NCI-H1436 (cell line): ENCODE data around the gene TIMM8B.
A peak's percentile ranks its signal among the peaks of the same experiment; 100 is the strongest.
"Not testable (repeated sequence)": the region's sequence is repeated elsewhere in the genome, so short reads cannot be mapped to it uniquely, and the experiment has no call there.

Experiments used
- DNase-seq: peaks from one replicate; lab custom pipeline; 2025; lab: John Stamatoyannopoulos, UW

Gene TIMM8B, protein sequence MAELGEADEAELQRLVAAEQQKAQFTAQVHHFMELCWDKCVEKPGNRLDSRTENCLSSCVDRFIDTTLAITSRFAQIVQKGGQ

DNA sequence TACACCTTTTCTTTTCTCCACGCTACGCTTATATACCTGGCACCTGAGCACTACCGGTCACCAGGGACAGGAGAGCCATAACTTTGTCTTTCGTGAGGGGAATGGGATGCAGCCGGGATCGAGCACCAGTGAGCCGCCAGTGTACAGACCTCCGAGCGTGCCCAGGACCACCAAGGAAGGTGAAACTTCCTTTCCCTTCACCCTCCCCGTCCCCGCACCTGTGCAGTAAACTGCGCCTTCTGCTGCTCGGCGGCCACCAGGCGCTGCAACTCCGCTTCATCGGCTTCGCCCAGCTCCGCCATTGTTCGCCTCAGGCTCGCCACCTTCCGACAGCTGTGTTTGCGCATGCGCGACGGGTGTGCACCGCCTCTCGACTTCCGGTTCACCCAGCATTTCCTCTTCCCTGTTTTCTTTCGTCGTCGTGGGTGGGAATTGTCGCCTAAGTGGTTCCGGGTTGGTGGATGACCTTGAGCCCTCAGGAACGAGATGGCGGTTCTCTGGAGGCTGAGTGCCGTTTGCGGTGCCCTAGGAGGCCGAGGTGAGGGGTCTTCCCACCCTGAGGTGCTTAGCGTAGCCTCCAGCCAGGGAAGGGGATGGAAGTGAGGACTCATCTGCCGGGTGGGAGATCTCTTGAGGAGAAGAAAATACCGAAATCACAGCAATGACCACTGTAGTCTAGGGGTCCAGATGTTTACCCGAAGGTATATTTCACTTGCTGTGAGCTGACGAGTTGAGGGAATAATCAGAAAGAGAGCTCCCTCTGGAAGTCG, at the start of gene TIMM8B, which contains the start of gene SDHD:
Gene TIMM8B (minus strand): TSS at position 335 of the 770 bp plus-strand sequence. CDS start 33 bp downstream, at position 302.
Gene SDHD (plus strand): TSS at position 452 of the 770 bp plus-strand sequence. CDS start 35 bp downstream, at position 487.
- peak; percentile 96 for DNase-seq

DNA sequence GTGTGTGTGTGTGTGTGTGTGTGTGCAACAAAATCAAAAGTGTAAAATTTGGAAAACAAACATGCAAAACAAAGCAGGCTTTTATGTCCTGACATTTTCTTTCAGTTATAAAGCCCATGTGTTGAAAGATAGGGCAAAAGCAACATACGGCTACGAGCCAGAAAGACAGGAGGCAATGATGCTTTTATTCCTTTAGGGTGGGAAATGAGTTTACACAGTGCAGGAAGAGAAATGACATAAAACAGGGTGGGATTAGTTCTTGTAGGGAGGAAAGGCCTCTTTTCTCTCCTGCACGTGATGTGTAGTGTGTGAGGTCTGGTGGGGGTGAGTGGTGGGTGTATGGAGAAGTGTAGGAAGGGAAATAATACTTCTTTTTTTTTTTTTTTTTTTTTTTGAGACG, 47.9 kb upstream of the TIMM8B start:
- no peak for DNase-seq

DNA sequence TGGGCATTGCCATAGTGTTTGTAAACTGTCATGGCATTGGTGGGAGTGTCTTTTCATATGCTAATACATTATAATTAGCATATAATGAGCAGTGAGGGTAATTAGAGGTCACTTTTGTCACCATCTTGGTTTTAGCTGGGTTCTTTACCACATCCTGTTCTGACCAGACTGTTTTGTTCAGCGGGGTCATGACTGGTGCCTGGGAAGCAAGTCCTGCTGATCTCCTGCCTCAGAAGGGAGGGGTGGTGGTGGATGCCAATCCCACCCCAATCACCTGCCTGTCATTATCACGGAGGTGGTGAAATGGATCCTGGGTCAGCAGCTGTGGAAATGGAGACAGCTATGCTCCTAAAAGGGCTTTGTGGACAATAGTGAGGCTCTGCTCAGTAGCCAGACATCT, 46.2 kb upstream of the TIMM8B start:
- no peak for DNase-seq

DNA sequence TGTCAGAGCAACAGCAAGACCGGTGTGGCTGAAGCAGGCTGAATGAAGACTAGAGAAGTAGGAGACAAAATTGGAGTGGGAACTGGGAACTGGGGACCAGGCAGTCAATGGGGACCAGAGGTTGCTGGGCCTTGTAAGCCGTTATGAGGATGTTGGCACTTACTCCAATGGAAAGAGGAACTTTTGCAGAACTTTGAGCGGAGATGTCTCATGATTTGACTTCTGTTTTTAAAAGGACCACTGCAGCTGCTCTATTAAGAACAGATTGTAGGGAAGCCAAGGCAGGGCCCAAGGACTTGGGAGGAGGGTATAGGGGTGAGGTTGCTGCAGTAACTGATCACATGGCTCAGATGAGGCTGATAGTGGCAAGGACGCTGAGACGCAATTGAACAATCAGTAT, 43.1 kb upstream of the TIMM8B start:
- DNase-seq: no peak

DNA sequence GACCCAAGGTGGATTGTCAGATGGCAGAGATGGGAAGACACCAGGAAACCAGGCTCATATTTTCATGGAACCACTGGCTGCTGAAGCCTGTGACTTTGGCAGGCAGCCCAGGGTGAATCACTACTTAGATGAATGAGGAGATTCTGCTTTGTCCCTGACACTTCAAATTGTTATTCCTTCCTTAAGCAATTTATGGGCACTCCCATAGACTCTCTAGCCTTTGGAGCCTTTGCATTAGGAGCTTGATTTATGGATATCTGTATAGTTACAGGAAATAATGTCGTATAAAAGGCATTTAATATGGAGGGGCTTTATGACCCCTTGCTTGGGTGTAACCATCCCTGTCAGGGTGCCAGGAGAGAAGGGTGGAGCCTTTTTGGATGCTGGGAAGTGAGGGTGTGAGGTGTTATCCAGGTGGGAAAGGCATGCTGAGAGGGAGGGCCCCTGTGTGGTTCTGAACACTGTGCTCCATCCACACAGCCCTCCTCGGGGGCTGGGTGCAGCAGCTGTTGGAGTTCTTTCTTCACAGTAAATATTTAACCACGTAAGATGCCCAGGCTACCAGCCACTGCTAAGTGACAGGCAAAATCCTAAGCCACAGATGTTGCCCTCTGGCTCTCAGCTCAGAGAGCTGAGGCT, 42.0 kb upstream of the TIMM8B start:
- DNase-seq: no peak

DNA sequence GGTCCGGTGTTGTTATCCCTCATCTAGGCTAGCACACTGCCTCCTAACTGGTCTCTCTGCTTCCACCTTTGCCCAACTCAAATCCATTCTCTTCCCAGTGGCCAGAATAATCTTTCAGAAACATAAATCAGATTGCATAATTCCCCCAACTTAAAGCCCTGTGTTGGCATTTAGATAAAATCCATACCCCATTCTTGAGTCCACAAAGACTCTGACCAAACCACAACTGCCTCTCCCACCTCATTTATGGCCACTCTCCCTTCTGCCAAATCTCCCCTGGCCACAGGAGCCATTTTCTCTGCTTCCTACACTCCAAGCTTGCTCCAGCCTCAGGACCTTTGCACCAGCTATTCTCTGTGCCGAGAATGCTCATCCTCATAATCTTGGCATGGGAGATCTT, 40.5 kb upstream of the TIMM8B start:
- DNase-seq: no peak

DNA sequence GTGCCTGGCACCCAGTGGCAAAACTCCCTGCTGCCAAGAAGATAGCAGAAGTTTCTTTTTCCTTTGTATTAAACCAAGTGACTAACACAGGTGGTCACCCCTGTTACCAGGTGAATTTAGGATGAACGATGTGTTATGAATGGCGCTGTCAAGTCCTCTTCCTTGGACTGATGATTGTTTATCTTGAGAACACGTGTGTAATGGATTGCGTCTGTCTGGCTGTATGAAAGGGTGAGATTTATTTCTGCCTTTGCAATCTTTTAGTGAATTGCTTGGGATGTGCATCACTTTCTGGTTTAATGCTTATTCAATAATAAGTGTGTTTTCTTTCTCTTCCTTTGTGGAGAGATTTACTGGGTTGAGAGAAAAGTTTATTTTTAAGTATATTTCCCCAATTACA, 36.6 kb upstream of the TIMM8B start:
- DNase-seq: no peak

DNA sequence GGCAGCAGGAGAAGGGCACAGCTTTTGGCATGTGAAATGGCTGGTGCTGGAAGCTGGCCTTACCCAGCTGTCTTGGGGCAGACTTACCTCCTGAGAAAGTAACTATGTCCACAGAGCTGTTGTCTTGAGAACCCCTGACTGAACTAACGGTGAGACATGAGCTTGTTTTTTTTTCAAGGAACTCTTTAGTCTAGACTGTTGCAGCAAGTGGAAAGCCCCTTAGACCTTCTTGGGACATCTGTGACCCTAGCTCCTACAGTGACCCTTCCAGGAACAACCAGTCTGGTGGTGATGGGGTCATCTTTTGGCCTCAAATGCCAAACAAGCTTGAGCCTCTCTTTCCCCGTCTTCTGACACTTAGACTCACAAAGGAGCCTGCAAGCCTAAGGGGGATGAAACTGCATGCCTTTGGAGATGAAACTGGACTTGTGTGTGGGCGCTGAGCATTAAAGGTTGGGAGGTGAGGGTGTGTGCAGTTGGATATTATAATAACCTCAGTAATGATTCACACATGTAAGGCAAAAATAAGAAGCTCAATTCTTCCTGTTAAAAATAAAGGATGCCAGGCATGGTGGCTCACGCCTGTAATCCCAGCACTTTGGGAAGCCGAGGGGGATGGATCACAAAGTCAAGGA, 35.5 kb upstream of the TIMM8B start:
- no peak for DNase-seq

DNA sequence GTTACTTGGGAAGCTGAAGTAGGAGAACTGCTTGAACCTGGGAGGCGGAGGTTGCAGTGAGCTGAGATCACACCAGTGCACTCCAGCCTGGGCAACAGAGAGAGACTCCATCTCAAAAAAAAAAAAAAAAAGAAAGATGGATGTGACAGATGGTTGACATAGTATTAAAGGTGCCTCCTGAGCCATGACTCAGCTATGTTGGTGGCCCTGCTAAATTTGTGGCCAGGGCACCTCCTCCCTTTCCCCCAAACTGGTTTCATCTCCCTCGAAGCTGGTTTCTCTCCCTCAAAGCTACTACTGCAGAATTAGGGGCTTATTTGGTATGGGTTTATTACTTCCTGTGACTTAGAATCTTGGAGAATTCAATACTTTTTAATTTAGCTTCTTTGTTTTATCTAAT, 31.6 kb upstream of the TIMM8B start:
- DNase-seq: no peak

DNA sequence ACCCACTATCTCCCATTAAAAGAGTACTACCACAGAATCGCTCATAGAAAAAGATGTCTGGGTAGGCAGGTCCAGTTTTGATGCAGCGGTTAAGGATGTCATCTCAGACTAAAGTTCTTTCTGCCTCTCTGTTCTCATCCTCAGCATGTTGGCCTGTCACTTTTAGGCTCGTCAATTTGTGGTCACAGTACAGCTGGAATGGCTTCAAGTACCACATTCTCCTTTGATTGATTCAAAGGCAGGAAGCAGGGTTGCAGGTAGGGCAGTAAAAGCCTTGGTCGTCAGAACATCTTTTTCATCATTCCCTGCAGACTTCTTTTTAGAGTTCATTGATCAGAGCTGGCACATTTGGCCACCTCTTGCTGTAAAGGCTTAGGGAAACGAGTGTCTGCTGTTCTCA, 28.8 kb upstream of the TIMM8B start:
- DNase-seq: no peak

DNA sequence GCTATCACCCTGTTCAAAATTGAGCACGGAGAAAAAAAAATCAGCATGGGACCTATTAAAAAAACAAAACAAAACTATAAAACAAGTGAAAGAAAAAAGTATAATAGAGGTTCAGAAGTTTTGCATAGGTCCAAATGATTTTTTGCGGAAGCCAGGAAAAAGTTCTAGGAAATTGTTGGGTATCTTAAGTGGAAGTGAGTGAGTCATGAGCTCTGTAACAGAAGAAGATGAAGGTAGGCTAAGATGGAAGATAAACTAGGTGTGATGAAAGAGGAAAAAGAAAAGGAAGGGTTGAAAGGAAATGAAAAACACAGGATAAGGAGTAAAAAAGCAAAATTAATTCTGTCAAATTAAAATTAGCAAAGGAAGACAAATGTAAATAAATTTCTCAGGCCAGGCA, 27.9 kb upstream of the TIMM8B start:
- DNase-seq: no peak

DNA sequence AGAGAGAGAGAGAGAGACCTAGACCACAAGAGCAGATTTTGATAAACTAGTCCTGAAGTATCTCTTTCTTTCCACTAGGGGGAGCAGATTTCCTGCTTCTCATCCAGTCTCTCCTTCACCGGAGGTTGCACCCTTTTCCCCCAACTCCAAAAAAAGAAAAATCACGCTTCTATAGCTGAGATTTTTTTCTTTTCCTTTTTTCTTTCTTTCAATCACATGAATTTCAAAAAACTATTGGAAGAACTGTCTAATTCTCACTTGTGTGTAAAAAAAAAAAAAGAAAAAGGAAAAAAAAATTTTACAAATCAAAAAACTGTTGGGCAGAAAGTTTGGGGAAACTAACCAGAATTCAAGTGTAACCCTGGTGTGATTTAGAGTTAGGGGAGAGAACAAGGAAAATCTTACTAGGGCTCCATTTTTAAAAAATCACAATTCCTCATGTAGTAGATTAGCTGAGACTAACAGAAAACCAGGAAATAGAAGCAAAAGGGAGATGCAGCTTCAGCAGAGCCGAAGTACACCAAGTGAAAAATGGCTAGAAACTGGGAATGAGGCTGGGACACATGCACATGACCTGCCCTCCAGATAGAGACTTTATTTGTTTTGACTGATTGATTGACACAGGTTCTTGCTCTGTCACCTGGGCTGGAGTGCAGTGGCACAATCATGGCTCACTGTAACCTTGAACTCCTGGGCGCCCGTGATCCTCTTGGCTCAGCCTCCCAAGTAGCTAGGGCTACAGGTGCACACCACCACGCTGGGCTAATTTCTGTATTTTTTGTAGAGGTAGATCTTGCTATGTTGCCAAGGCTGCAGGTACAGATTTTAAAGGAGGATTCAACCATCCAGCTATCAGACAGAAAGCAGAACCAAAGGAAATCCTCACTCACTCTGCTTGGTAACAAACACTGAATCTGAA, 27.2 kb upstream of the TIMM8B start:
- peak; percentile 60 for DNase-seq

DNA sequence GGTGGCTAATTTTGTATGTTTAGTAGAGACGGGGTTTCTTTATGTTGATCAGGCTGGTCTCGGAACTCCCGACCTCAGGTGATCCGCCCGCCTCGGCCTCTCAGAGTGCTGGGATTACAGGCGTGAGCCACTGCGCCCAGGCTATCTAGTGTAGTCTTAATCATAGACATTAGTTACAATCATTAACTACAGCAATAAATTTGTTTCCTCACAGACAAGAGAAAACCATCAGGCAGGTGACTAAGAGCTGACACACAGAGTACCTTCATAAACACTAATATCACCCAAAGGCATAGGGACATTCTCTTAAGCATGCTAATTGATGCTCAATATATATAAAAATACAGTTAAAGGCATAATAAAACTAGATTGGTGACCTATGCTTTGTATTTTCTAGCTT, 19.5 kb upstream of the TIMM8B start:
- no peak for DNase-seq

DNA sequence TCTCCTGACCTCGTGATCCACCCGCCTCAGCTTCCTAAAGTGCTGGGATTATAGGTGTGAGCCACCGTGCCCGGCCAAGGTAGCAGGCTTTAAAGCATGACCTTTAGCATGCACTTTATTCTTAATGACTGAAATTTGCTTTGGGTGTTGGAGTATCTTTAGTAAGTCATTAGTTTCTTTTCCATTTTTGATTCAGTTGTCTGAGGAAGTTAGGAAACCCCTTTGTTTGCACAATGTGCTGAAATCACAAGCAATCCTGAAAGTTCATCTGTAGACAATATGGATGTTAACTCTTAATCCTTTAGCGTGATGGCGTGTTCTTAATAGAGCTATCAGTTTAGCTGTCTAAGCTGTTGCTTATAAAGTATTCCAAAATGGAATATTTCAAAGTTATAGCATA, 16.9 kb upstream of the TIMM8B start:
- no peak for DNase-seq

DNA sequence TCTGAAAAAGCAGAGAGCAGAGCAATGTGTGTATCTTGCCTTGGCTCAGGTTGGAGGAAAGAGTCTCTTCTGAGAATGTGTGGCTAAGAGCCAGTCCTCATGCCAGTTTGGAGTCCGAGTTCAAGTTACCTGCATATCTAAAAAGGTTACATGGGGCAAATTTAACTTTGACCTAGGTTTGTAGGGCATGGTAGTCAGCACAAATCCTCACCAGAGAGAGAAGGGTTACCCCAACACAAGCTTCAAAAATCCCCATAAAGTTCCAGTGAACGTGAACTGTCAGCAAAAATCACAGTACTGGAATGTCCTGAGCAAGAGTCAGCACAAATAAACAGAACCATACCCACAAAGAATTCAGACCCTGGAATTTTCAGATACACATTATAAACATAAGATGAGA, 13.9 kb upstream of the TIMM8B start:
- no peak for DNase-seq

DNA sequence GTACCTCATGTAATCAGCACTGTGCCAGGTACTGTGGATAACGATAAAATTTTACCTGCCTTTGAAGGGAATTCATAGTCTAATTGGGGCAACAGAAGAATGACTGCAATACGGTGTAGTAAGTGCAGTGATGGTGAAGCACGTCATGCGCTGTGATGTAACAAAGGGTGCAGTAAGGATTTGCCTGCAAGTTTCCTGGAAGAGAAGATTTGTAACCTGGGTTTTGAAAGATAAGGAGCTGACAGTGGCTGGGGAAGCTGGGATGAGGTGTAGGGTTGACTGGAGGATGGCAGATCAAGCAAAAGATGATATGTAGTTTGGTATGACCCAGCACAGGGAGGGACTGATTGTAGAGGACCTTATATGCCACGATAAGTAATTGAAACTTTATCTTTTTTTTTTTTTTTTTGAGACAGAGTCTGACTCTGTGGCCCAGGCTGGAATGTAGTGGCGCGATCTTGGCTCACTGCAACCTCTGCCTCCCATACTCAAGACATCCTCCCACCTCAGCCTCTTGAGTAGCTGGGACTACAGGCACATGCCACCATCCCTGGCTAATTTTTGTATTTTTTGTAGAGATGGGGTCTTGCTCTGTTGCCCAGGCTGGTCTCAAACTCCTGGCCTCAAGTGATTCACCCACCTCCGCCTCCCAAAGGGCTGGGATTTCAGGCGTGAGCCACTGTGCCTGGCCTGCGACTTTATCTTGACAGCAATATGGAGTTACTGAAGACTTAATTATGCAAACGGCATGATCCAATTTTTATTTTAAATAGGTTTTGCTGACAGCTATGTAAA, 11.4 kb upstream of the TIMM8B start:
- no peak for DNase-seq

DNA sequence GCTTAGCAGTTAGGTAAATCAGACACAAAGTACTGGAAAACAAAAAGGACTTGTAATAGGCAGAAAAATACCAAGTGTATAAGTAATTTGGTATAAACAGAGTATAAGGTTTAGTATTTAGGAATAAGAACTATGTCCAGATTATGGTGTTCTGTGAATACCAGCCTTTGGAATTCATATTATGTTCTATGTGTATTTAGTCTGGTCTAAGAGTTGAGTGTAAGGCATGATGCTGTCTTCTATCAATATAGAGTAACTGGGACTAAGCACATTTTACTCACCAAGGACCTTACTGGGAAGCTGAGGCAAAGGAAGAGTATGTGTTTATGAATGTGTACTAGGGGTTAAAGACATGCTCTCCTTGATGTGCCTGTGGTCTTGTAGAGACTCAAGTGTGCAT, 9.6 kb upstream of the TIMM8B start:
- DNase-seq: no peak

DNA sequence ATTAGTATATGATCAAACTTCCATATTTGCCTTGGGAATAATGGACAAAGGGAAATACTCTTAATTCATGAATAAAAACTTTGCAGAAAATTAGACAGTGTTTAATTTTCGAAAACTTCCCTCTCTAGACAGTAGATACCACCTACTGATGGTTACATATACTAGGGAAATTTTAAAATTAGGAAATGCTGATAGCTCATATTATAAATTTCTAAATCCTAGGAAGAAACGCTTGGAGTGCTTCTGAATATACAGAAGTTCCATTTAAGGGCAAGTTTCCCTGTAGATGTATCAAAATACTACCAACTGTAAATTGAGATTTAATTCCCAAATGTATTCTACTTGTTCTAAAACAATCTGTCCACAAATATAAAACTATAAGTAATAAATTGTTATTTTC, 8.7 kb upstream of the TIMM8B start:
- DNase-seq: not testable (repeated sequence)

DNA sequence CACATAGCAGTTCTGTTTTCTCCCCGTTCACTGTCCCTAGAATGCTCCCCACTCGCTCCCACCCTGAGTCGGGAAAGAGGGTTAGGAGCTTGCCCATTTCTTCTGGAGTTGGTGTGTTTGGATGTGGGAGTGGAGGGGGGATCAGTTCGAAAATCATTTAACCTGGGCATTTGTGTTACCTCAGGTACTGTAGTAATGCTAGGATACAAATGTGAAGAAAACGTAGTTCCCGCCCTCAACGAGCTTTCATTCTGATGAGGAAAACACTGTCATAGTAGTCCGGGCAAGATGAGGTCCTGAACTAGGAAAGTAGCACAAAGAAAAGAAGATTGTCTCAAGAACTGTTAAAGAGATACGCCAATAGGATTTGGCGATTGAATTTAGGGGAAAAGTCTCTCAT, 656 bp upstream of the TIMM8B start:
- DNase-seq: no peak

DNA sequence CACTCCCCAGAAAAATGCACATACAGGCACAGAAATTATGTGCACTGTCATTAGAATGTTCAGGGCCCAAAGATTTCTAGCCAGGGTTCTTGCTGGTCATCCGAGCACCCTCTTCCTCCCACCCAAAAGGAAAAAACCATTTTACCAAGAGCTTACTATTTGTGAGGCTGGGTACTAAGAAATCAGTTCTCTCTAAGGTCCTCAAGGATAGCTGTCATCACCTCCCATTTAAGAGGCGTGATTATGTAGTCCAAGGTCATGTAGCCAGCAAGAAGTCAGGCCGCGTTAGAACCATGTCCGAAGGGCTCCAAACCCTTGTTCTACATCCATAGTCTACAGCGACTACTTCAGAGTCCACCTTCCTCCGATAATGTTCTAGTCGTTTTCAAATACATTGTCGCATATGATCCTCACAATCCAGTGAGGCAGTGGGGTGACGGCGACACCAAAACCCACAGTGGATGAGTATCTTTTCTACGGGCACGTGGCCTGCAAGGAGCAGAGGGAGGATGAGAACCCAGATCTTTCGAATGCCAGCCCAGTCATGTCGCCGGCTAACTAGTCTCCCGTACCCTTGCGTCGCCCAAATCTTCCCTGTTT, 634 bp downstream of the TIMM8B start:
- DNase-seq: no peak

DNA sequence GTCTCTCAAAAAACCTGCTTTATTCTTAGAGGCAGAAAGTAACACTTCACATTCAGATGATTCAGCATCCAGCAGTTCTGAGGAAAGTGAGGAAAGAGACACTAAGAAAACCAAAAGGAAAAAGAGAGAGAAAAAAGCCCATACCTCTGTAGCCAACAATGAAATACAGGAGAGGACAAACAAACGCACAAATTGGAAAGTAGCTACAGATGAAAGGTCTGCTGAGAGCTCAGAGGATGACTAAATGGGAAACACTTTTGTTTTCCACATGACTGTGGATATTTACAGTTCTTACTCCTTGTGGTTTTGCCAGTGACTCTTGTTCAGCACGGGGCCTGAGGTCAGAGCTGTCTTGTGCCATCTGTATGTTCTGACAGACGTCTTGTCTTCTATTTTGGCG, 3.8 kb downstream of the TIMM8B start:
- DNase-seq: no peak
